T-helper 17 cell (primary cell): ENCODE measurements around the gene BTBD9. TPM values are rescaled to one million over a fixed set of nuclear protein-coding genes. Genes with fewer than 3 reads are reported as not detected.

ENCODE experiments used
- ATAC-seq: fragments of 150-1000 bp; cut with Tn5 transposase; 2 replicates; pipeline ENCODE4 v1.10.0; 2021; ENCODE audit warnings: mild to moderate bottlenecking, moderate library complexity
- DNase-seq, 3 donors: peaks; one replicate each; pipeline versions ENCODE4 v3.0.0 to v3.0.0-alpha.2; 2020 to 2021
- H3K9me3 ChIP-seq: one replicate; pipeline ENCODE4 v1.7.0; 2013; ENCODE audit warnings: low read length, mild to moderate bottlenecking; ENCODE audit not compliant: control insufficient read depth, poor library complexity, severe bottlenecking
- H3K27ac Mint-ChIP-seq: one replicate; pipeline ENCODE4 v1.8.0; 2022; ENCODE audit warnings: mild to moderate bottlenecking, moderate library complexity, mixed read lengths
- H3K27me3 Mint-ChIP-seq: one replicate; pipeline ENCODE4 v1.8.0; 2022; ENCODE audit warnings: mixed read lengths
- H3K36me3 Mint-ChIP-seq: one replicate; pipeline ENCODE4 v1.8.0; 2022; ENCODE audit warnings: low read depth, mixed read lengths
- H3K4me1 Mint-ChIP-seq: one replicate; pipeline ENCODE4 v1.8.0; 2022; ENCODE audit warnings: mild to moderate bottlenecking, mixed read lengths
- H3K4me3 Mint-ChIP-seq: one replicate; pipeline ENCODE4 v1.8.0; 2022; ENCODE audit warnings: mild to moderate bottlenecking, moderate library complexity, mixed read lengths
- total RNA-seq, 4 donors: library from RNA in 2 of 4; stranded (reverse) in 2 of 4; gene quantifications; one replicate each; pipeline ENCODE4 v1.2.3 and lab custom pipeline; 2022 to 2026

Gene BTBD9
- total RNA-seq, 2 donors from 2014 or later, result 61.3 to 63.5 TPM

- H3K4me3 Mint-ChIP-seq, result no peak overlapping the region
- H3K27me3 Mint-ChIP-seq, result no peaks in the 10 kb centered on the region
- peaks cover 4% of the 10 kb centered on the region for H3K36me3 Mint-ChIP-seq
- H3K4me1 Mint-ChIP-seq, result peaks cover 12% of the 10 kb centered on the region
- DNase-seq (no peak), ATAC-seq (no peak)
- H3K9me3 ChIP-seq, result no peaks in the 10 kb centered on the region
- H3K27ac Mint-ChIP-seq, result peak overlapping the region; percentile 27
These were observed 465.8 kb downstream of the BTBD9 start for GRCh38 chr6:38173909-38174308.

- H3K4me1 Mint-ChIP-seq, result peaks cover 7% of the 10 kb centered on the region
- peak overlapping the region; percentile 27 for H3K27ac Mint-ChIP-seq
- no peaks in the 10 kb centered on the region for H3K9me3 ChIP-seq
- ATAC-seq (no peak), DNase-seq (no peak)
- H3K36me3 Mint-ChIP-seq, result peaks cover 4% of the 10 kb centered on the region
- no peak overlapping the region for H3K4me3 Mint-ChIP-seq
- no peaks in the 10 kb centered on the region for H3K27me3 Mint-ChIP-seq
These were observed 466.9 kb downstream of the BTBD9 start for GRCh38 chr6:38172739-38173410.

GRCh38 chr6:38171997-38172738 is 467.6 kb downstream of the BTBD9 start:
- Mint-ChIP-seq H3K27ac (no peak overlapping the region), H3K27me3 (no peaks in the 10 kb centered on the region), H3K4me3 (no peak overlapping the region), H3K4me1 (peaks cover 5% of the 10 kb centered on the region), H3K36me3 (peaks cover 4% of the 10 kb centered on the region)
- DNase-seq, result no peak
- no peak for ATAC-seq
- no peaks in the 10 kb centered on the region for H3K9me3 ChIP-seq

- Mint-ChIP-seq H3K4me3 (no peak overlapping the region), H3K27me3 (no peaks in the 10 kb centered on the region), H3K27ac (peak overlapping the region; percentile 72), H3K36me3 (no peaks in the 10 kb centered on the region), H3K4me1 (peaks cover 3% of the 10 kb centered on the region)
- ATAC-seq (no peak), DNase-seq (no peak)
- no peaks in the 10 kb centered on the region for H3K9me3 ChIP-seq
These were observed 468.9 kb downstream of the BTBD9 start for GRCh38 chr6:38170666-38171355.

GRCh38 chr6:38169977-38170526 is 469.7 kb downstream of the BTBD9 start:
- no peaks in the 10 kb centered on the region for H3K27me3 Mint-ChIP-seq
- H3K27ac Mint-ChIP-seq, result peak overlapping the region; percentile 72
- DNase-seq (no peak), ATAC-seq (no peak)
- H3K4me1 Mint-ChIP-seq, result peaks cover 3% of the 10 kb centered on the region
- H3K4me3 Mint-ChIP-seq, result no peak overlapping the region
- H3K36me3 Mint-ChIP-seq, result no peaks in the 10 kb centered on the region
- H3K9me3 ChIP-seq, result no peaks in the 10 kb centered on the region

GRCh38 chr6:38169221-38169976 is 470.3 kb downstream of the BTBD9 start:
- ATAC-seq (no peak), DNase-seq (no peak)
- no peaks in the 10 kb centered on the region for H3K9me3 ChIP-seq
- H3K27ac Mint-ChIP-seq, result peak overlapping the region; percentile 72
- peaks cover 3% of the 10 kb centered on the region for H3K4me1 Mint-ChIP-seq
- H3K4me3 Mint-ChIP-seq, result no peak overlapping the region
- H3K36me3 Mint-ChIP-seq, result no peaks in the 10 kb centered on the region
- no peaks in the 10 kb centered on the region for H3K27me3 Mint-ChIP-seq

GRCh38 chr6:38168699-38169098 is 471.0 kb downstream of the BTBD9 start:
- no peaks in the 10 kb centered on the region for H3K9me3 ChIP-seq
- Mint-ChIP-seq H3K27me3 (no peaks in the 10 kb centered on the region), H3K4me3 (no peak overlapping the region), H3K27ac (no peak overlapping the region), H3K36me3 (no peaks in the 10 kb centered on the region), H3K4me1 (peaks cover 3% of the 10 kb centered on the region)
- ATAC-seq (no peak), DNase-seq (no peak)

- Mint-ChIP-seq H3K4me3 (no peak overlapping the region), H3K27ac (no peak overlapping the region), H3K27me3 (no peaks in the 10 kb centered on the region), H3K36me3 (no peaks in the 10 kb centered on the region), H3K4me1 (no peaks in the 10 kb centered on the region)
- no peak for DNase-seq
- ATAC-seq, result no peak
- H3K9me3 ChIP-seq, result no peaks in the 10 kb centered on the region
These were observed 471.6 kb downstream of the BTBD9 start for GRCh38 chr6:38168126-38168525.

- Mint-ChIP-seq H3K27ac (no peak overlapping the region), H3K27me3 (no peaks in the 10 kb centered on the region), H3K36me3 (no peaks in the 10 kb centered on the region), H3K4me3 (no peak overlapping the region), H3K4me1 (no peaks in the 10 kb centered on the region)
- DNase-seq (no peak), ATAC-seq (no peak)
- no peaks in the 10 kb centered on the region for H3K9me3 ChIP-seq
These were observed 472.1 kb downstream of the BTBD9 start for GRCh38 chr6:38167598-38167997.

GRCh38 chr6:38166411-38167240 is 473.1 kb downstream of the BTBD9 start:
- Mint-ChIP-seq H3K27me3 (no peaks in the 10 kb centered on the region), H3K27ac (no peak overlapping the region), H3K36me3 (no peaks in the 10 kb centered on the region), H3K4me3 (no peak overlapping the region), H3K4me1 (peaks cover 3% of the 10 kb centered on the region)
- no peak for ATAC-seq
- no peaks in the 10 kb centered on the region for H3K9me3 ChIP-seq
- no peak for DNase-seq

GRCh38 chr6:38164671-38165108 is 475.0 kb downstream of the BTBD9 start:
- Mint-ChIP-seq H3K4me3 (no peak overlapping the region), H3K27ac (no peak overlapping the region), H3K36me3 (no peaks in the 10 kb centered on the region), H3K27me3 (no peaks in the 10 kb centered on the region), H3K4me1 (peaks cover 3% of the 10 kb centered on the region)
- ATAC-seq (no peak), DNase-seq (no peak)
- H3K9me3 ChIP-seq, result no peaks in the 10 kb centered on the region

GRCh38 chr6:38164131-38164481 is 475.6 kb downstream of the BTBD9 start:
- Mint-ChIP-seq H3K27me3 (no peaks in the 10 kb centered on the region), H3K4me3 (no peak overlapping the region), H3K27ac (no peak overlapping the region), H3K4me1 (peaks cover 3% of the 10 kb centered on the region), H3K36me3 (no peaks in the 10 kb centered on the region)
- H3K9me3 ChIP-seq, result no peaks in the 10 kb centered on the region
- no peak for DNase-seq
- no peak for ATAC-seq
